Vagina (tissue), 2 donors: ENCODE results near the gene SMC1B. TPM values are rescaled to one million over a fixed set of nuclear protein-coding genes. Genes with fewer than 3 reads are reported as not detected.

ENCODE experiments used
- DNase-seq, 2 donors: peaks; one replicate each; pipeline ENCODE4 v3.0.0-alpha.2; 2017; ENCODE audit errors: extremely low spot score in 2 of 2
- H3K27ac ChIP-seq: fragments of 200-600 bp; sonication (generic); one replicate; pipeline ENCODE4 v1.5.1; 2019
- H3K27me3 ChIP-seq: fragments of 200-600 bp; sonication (generic); one replicate; pipeline ENCODE4 v1.5.1; 2019
- H3K36me3 ChIP-seq, 2 donors: fragments of 200-600 bp; sonication (generic); one replicate each; pipeline ENCODE4 v1.5.1; 2017 to 2019
- H3K4me1 ChIP-seq: fragments of 200-600 bp; sonication (generic); one replicate; pipeline ENCODE4 v1.5.1; 2019
- H3K4me3 ChIP-seq, 2 donors: fragments of 200-600 bp; sonication (generic); 1 replicate in 1 of 2; 2 replicates in 1 of 2; pipeline ENCODE4 v1.5.1; 2016 to 2019
- H3K9me3 ChIP-seq: fragments of 200-600 bp; sonication (generic); one replicate; pipeline ENCODE4 v1.5.1; 2019
- POLR2A ChIP-seq, 2 donors: fragments of 450-650 bp; IDR thresholded peaks; one replicate each; pipeline ENCODE4 v1.6.1; 2017; ENCODE audit warnings: antibody characterized with exemption in 2 of 2, mild to moderate bottlenecking in 2 of 2, moderate library complexity in 2 of 2
- POLR2AphosphoS5 ChIP-seq, 2 donors: sonication (generic); formaldehyde crosslinking; IDR thresholded peaks; one replicate each; pipeline ENCODE4 v1.9.0; 2017; ENCODE audit warnings: antibody characterized with exemption in 2 of 2, mild to moderate bottlenecking in 2 of 2, low read depth in 1 of 2; ENCODE audit not compliant: insufficient read depth in 1 of 2
- intact Hi-C: fragments of 100-400 bp; cut with DNase I; formaldehyde crosslinking; loops from one replicate; pipeline ENCODE4 v1.15.1; 2023
- total RNA-seq: library from RNA; depleted of rRNA; stranded (reverse); fragments of >200 nt; gene quantifications from one replicate; pipeline ENCODE4 v1.2.3, GENCODE V29; 2016
- TF ChIP-seq, protein P1 (sequence below), 3 experiments: fragments of 450-650 bp in 2 of 3; fragments of 200-600 bp in 1 of 3; sonication (generic) in 1 of 3; IDR thresholded peaks; one replicate each; pipeline ENCODE4 v1.5.1; 2017 to 2019; ENCODE audit warnings: antibody characterized with exemption in 3 of 3, mild to moderate bottlenecking in 2 of 3, moderate library complexity in 2 of 3

SMC1B gene
- total RNA-seq, 1 donor from 2014 or later = not detected

DNA sequence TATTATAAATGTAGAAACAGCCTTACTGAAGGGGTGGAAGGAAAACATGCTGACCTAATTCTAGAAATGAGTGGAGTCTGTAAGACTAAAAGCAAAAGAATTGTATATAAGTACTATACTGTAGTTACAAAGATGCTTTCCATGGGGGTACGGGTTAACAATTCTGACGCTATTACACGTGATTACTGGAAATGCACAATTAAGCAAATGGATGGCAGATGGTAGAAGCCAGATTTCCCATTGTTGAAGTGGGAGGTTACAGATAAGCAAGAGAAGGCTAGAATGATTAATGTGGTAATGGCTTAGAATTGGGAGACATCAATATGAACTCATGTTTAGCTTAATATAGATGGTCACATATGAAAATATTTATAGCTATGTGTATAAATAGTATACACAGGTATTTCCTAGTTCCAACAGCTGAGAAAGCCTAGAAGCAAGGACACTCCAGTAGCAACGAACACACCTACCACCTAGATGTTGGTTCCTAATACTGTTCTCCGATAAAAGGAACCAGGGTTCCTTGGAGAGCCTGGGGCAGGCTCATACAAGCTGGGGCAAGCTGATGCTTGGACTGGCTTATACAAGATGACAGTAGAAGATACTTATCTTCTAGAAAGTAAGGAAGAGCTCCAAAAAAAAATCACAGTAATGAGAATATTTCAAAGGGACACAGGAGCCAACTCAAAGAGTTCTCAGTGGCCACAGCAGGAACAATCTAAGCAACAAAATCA, 13.5 kb downstream of the SMC1B start:
- Histone ChIP-seq H3K4me1 (no peaks in the 10 kb centered on the region), H3K27ac (no peak overlapping the region), H3K9me3 (no peaks in the 10 kb centered on the region), H3K4me3 (no peak overlapping the region), H3K36me3 (no peaks in the 10 kb centered on the region), H3K27me3 (no peaks in the 10 kb centered on the region)
- TF ChIP-seq, protein P1, sequence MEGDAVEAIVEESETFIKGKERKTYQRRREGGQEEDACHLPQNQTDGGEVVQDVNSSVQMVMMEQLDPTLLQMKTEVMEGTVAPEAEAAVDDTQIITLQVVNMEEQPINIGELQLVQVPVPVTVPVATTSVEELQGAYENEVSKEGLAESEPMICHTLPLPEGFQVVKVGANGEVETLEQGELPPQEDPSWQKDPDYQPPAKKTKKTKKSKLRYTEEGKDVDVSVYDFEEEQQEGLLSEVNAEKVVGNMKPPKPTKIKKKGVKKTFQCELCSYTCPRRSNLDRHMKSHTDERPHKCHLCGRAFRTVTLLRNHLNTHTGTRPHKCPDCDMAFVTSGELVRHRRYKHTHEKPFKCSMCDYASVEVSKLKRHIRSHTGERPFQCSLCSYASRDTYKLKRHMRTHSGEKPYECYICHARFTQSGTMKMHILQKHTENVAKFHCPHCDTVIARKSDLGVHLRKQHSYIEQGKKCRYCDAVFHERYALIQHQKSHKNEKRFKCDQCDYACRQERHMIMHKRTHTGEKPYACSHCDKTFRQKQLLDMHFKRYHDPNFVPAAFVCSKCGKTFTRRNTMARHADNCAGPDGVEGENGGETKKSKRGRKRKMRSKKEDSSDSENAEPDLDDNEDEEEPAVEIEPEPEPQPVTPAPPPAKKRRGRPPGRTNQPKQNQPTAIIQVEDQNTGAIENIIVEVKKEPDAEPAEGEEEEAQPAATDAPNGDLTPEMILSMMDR (IDR thresholded peaks at IDR 0.05) = no peak
- TF ChIP-seq POLR2A (IDR thresholded peaks at IDR 0.05) (no peak), POLR2AphosphoS5 (IDR thresholded peaks at IDR 0.05; ENCODE audit: insufficient read depth in 1 of 2, low read depth in 1 of 2) (peak in 1 of 2 donors; percentile 22)
- intact Hi-C loops = no loop called here
- no peak for DNase-seq

DNA sequence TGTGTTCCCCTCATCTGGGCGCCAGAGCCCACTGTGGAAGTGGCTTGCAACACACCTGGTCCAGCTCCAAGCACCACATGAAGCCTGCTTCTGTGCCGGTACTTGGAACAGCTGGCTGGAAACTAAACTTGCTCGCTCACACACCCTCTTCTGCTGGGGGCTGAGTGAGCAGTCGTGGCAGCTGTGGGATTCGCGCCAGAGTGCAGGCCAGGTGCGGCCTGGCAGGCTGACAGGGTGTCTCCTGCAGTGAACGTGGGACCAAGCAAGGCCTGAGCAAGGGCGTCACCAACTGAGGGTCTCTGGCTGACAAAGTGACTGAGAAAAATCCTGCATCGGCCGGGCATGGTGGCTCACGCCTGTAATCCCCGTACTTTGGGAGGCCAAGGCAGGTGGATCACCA, 15.2 kb downstream of the SMC1B start:
- Histone ChIP-seq H3K27me3 (no peaks in the 10 kb centered on the region), H3K9me3 (no peaks in the 10 kb centered on the region), H3K4me1 (no peaks in the 10 kb centered on the region), H3K4me3 (no peak overlapping the region), H3K36me3 (no peaks in the 10 kb centered on the region), H3K27ac (no peak overlapping the region)
- no peak for DNase-seq
- intact Hi-C loops = no loop called here
- TF ChIP-seq POLR2A (IDR thresholded peaks at IDR 0.05) (no peak), POLR2AphosphoS5 (IDR thresholded peaks at IDR 0.05; ENCODE audit: insufficient read depth in 1 of 2, low read depth in 1 of 2) (no peak)
- TF ChIP-seq, protein P1 (IDR thresholded peaks at IDR 0.05) = no peak

DNA sequence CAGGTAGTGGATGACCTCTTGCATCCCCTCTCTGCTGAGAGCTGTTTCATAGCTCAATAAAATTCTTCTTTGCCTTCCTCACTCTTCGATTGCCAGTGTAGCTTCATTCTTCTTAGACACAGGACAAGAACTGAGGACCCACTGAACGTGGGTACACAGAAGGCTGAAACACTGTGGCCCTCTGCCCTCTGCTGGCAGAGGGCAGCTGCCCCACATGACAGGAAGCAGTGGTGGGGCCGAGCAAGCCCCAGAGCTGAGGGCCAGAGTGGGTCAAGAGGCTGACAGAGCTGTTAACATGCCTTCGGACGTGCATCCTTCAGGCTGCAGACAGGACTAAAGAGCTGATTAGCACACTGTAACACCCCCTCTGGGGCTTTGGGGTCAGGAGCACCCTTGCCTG, 15.6 kb downstream of the SMC1B start:
- Histone ChIP-seq H3K36me3 (no peaks in the 10 kb centered on the region), H3K4me1 (no peaks in the 10 kb centered on the region), H3K4me3 (no peak overlapping the region), H3K27me3 (no peaks in the 10 kb centered on the region), H3K9me3 (no peaks in the 10 kb centered on the region), H3K27ac (no peak overlapping the region)
- no peak for DNase-seq
- TF ChIP-seq, protein P1 (IDR thresholded peaks at IDR 0.05) = no peak
- TF ChIP-seq POLR2AphosphoS5 (IDR thresholded peaks at IDR 0.05; ENCODE audit: insufficient read depth in 1 of 2, low read depth in 1 of 2) = no peak
- TF ChIP-seq POLR2A (IDR thresholded peaks at IDR 0.05) = no peak
- intact Hi-C loops = no loop called here

DNA sequence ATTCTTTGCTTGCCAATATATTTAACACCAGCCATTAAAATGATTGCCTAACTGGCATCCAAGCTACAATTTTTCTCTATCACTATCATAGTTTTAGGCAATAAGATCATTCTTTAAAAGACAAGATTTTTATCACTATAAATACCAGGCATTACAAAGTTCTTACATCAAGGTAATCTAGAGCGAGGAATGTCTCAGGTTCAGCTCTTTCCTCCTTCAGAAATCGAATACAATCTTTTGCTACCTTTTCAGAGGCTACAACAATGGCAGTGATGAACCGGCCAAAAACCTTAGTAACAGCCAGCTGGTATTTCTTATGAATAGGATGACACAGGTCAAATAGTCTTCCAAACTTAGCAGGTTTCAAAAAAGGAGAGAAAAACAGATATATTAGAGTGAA, 23.9 kb downstream of the SMC1B start:
- no peaks in the 10 kb centered on the region for H3K27me3 ChIP-seq
- no peak for DNase-seq
- H3K4me1 ChIP-seq = no peaks in the 10 kb centered on the region
- TF ChIP-seq POLR2AphosphoS5 (IDR thresholded peaks at IDR 0.05; ENCODE audit: insufficient read depth in 1 of 2, low read depth in 1 of 2) (no peak), POLR2A (IDR thresholded peaks at IDR 0.05) (no peak)
- TF ChIP-seq, protein P1 (IDR thresholded peaks at IDR 0.05) = no peak
- no peak overlapping the region for H3K27ac ChIP-seq
- intact Hi-C loops = no loop called here
- no peaks in the 10 kb centered on the region for H3K36me3 ChIP-seq
- no peaks in the 10 kb centered on the region for H3K9me3 ChIP-seq
- H3K4me3 ChIP-seq = no peak overlapping the region

DNA sequence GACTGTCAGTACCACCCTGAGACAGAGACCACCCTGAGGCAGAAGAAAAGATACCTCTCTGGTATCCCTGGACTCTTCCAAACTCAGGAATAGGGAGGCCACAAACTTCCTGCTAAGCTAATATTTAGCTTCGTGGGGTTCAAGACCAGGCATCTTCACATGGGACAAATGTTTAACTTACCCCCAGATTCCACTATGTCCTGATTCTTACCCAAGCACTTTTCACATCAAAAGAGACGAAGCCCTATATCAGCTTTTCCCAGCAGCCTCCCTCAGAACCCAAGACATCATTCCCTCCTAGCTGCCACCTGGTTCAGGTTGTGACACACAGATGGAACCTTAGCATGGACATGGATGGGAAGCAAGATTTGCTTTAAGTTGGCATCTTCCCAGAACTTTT, 32.1 kb downstream of the SMC1B start:
- no peak overlapping the region for H3K27ac ChIP-seq
- H3K36me3 ChIP-seq = no peaks in the 10 kb centered on the region
- no peaks in the 10 kb centered on the region for H3K9me3 ChIP-seq
- no peaks in the 10 kb centered on the region for H3K4me1 ChIP-seq
- H3K27me3 ChIP-seq = no peaks in the 10 kb centered on the region
- no peak overlapping the region for H3K4me3 ChIP-seq
- no peak for TF ChIP-seq POLR2AphosphoS5 (IDR thresholded peaks at IDR 0.05; ENCODE audit: insufficient read depth in 1 of 2, low read depth in 1 of 2)
- no peak for TF ChIP-seq POLR2A (IDR thresholded peaks at IDR 0.05)
- TF ChIP-seq, protein P1 (IDR thresholded peaks at IDR 0.05) = no peak
- no peak for DNase-seq
- intact Hi-C loops = no loop called here
